ENCODE measurements around the gene MICU1. TPM values are rescaled to one million over a fixed set of nuclear protein-coding genes. Genes with fewer than 3 reads are reported as not detected.

Gene MICU1
- total RNA-seq, 1 donor from 2014 or later = 29.2 TPM

DNA sequence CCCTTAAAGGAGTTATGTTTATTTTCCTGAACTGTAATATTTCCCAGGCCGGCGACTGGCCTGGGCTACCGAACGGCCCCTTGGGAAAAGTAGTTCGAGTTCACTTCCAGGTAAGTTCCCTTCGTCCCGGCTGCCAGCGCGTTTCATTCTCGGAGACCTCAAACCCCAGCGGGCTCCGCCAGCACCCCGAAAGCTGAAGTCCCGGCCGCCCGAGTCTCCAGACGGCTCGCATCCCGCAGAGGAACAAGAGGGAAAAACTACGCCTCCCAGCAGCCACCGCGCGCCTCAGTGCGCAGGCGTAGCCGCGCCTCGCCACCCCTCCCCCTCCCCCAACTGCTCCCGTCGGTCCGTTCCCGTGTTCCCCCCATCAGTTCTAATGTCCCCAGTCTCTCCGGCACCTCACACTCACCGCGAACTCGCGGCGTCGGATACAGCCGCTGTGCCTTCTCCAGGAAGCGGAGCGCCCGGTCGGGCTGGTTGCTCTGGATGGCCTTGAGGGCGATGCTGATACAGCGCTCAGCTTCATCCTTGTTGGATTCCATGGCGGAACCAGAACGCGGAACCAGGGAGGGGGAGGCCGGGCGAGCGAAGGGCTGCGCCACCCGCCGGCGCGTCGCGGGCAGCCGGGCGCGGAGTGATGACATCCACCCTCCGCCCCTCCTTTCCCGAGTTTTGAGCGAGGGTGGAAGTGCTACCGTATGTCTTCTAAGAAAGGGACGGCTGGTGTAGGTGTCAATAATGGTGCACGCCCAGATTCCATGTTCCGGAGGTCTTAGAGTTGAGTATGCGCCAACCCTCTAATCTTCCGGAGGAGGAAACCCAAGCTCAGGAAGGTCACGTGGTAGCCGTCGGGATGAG lies 271.3 kb downstream of the MICU1 start, which contains the start of gene DNAJB12:
Gene DNAJB12 (minus strand): TSS at position 564 of the 858 bp plus-strand sequence. CDS start 22 bp downstream, at position 542.
- Histone ChIP-seq H3K36me3 (no peaks in the 10 kb centered on the region), H3K27ac (peak within 1 kb of the TSS; percentile 97), H3K4me1 (peaks cover 47% of the 10 kb centered on the region), H3K27me3 (no peaks in the 10 kb centered on the region), H3K4me3 (peak within 1 kb of the TSS; percentile 63 to 89), H3K9me3 (no peaks in the 10 kb centered on the region)
- intact Hi-C loops (cut with DNase I) = no loop called here
- peak in 1 of 2 donors; percentile 50 for TF ChIP-seq POLR2A (IDR thresholded peaks at IDR 0.05)
- TF ChIP-seq, protein P1, sequence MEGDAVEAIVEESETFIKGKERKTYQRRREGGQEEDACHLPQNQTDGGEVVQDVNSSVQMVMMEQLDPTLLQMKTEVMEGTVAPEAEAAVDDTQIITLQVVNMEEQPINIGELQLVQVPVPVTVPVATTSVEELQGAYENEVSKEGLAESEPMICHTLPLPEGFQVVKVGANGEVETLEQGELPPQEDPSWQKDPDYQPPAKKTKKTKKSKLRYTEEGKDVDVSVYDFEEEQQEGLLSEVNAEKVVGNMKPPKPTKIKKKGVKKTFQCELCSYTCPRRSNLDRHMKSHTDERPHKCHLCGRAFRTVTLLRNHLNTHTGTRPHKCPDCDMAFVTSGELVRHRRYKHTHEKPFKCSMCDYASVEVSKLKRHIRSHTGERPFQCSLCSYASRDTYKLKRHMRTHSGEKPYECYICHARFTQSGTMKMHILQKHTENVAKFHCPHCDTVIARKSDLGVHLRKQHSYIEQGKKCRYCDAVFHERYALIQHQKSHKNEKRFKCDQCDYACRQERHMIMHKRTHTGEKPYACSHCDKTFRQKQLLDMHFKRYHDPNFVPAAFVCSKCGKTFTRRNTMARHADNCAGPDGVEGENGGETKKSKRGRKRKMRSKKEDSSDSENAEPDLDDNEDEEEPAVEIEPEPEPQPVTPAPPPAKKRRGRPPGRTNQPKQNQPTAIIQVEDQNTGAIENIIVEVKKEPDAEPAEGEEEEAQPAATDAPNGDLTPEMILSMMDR (IDR thresholded peaks at IDR 0.05) = no peak
- TF ChIP-seq POLR2AphosphoS5 (IDR thresholded peaks at IDR 0.05; ENCODE audit: insufficient read depth in 1 of 2, low read depth in 1 of 2) = peak; percentile 50 to 97
- peak in 1 of 2 donors; percentile 95 for DNase-seq (ENCODE audit: extremely low spot score in 2 of 2)

DNA sequence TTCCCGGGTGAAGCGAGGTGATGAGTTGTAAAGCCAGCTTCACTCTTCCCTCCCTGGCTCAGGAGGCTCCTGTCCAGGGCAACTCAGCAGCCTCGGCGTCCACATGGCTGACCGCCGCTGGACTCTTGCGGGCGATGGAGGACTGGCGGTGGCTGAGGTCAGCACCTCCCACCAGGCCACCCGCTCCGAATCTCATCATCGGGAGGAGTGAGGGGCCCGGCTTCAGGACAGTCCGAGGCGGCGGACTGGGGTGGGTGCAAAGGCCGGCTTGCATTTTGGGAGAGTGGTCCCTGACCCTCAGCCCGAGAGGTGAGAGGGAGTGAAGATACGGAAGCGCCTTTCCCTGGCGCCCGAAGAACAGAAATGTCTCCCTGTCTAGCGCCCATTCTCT lies 271.9 kb downstream of the MICU1 start:
- Histone ChIP-seq H3K9me3 (no peaks in the 10 kb centered on the region), H3K27me3 (no peaks in the 10 kb centered on the region), H3K27ac (peak overlapping the region; percentile 97), H3K4me3 (peak overlapping the region; percentile 63 to 89), H3K4me1 (peaks cover 50% of the 10 kb centered on the region), H3K36me3 (no peaks in the 10 kb centered on the region)
- TF ChIP-seq POLR2A (IDR thresholded peaks at IDR 0.05) = no peak
- TF ChIP-seq POLR2AphosphoS5 (IDR thresholded peaks at IDR 0.05; ENCODE audit: insufficient read depth in 1 of 2, low read depth in 1 of 2) = no peak
- TF ChIP-seq, protein P1 (IDR thresholded peaks at IDR 0.05) = no peak
- no peak for DNase-seq (ENCODE audit: extremely low spot score in 2 of 2)
- intact Hi-C loops (cut with DNase I) = no loop called here

DNA sequence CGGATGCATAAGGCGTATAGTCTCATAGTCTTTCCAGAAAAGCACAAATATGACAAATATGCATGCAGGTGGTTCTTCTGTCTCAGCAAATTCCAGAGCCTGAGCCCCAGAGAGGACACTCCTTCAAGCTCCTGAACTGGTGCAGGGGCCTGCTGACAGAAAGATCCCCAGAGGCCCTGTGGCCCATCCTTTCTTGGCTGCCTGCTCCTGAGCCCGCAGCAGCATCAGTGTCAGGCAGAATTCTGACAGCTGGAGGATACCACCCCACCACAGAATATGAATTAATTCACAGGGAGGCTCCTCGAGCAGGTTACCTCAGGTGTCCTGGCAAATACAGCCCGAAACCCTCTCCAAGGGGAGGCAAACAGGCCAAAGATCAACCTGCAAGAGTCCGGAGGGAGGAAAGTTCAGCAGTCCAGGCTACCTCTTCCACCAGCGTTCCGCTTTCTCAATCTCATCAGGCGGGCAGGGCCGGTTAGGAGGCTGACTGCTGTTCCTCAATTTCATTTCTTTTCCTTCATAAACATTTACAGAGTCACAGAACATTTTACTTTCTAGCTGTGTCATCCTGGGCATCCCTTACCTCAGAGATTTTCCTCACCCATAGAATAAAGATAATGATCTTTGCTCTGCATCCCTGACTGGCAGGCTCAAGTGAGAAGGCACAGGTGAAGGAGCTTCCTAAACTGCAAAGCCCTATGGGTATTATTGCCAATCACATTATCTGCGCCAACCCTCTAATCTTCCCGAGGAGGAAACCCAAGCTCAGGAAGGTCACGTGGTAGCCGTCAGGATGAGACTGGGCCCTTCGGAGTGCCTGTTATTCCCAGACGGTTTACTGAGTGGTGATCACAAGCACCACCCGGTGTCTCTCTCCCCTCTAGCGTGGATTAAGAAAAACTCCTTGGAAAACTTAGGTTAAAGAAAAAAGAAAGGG lies 272.6 kb downstream of the MICU1 start:
- no peak for TF ChIP-seq POLR2AphosphoS5 (IDR thresholded peaks at IDR 0.05; ENCODE audit: insufficient read depth in 1 of 2, low read depth in 1 of 2)
- no peak for TF ChIP-seq POLR2A (IDR thresholded peaks at IDR 0.05)
- TF ChIP-seq, protein P1 (IDR thresholded peaks at IDR 0.05) = no peak
- no peaks in the 10 kb centered on the region for H3K9me3 ChIP-seq
- DNase-seq (ENCODE audit: extremely low spot score in 2 of 2) = peak in 1 of 2 donors; percentile 85
- no peaks in the 10 kb centered on the region for H3K27me3 ChIP-seq
- intact Hi-C loops (cut with DNase I) = no loop called here
- H3K4me3 ChIP-seq = peak overlapping the region; percentile 63 to 89
- H3K36me3 ChIP-seq = peaks cover 0 to 5% of the 10 kb centered on the region in 2 donors
- peak overlapping the region; percentile 97 for H3K27ac ChIP-seq
- H3K4me1 ChIP-seq = peaks cover 57% of the 10 kb centered on the region

DNA sequence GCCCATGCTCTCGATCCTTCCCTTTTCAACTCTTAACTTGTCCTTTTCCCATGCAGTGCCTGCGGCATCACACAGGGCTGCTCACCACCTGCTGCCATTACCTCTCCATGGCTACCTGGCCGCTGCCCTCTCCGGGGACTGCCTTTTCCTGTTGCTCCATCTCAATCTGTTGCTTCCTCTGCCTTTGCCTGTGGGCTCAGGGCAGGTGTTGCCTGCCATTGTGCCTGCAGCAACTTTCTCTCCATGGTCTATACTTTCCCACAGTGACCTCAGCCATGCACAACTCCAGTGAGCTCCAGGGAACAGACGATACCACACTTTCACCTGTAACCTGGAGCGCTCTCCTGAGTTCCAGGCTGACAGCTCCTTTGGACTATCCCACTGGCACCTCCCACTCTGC lies 274.4 kb downstream of the MICU1 start:
- TF ChIP-seq, protein P1 (IDR thresholded peaks at IDR 0.05) = no peak
- TF ChIP-seq POLR2A (IDR thresholded peaks at IDR 0.05) (no peak), POLR2AphosphoS5 (IDR thresholded peaks at IDR 0.05; ENCODE audit: insufficient read depth in 1 of 2, low read depth in 1 of 2) (no peak)
- intact Hi-C loops (cut with DNase I) = no loop called here
- DNase-seq (ENCODE audit: extremely low spot score in 2 of 2) = no peak
- peaks cover 58% of the 10 kb centered on the region for H3K4me1 ChIP-seq
- H3K27me3 ChIP-seq = no peaks in the 10 kb centered on the region
- H3K9me3 ChIP-seq = no peaks in the 10 kb centered on the region
- no peak overlapping the region for H3K4me3 ChIP-seq
- peaks cover 0 to 10% of the 10 kb centered on the region in 2 donors for H3K36me3 ChIP-seq
- no peak overlapping the region for H3K27ac ChIP-seq
